HEK293 (cell line): Measurements from ENCODE around the gene DBNL.

Experiments used
- GFI1B ChIP-seq: fragments of 450-650 bp; formaldehyde crosslinking; IDR thresholded peaks from 2 replicates; pipeline ENCODE4 v1.5.1; 2016; ENCODE audit warnings: missing biosample characterization, missing genetic modification characterization
- INSM2 ChIP-seq: fragments of 450-650 bp; formaldehyde crosslinking; IDR thresholded peaks from 2 replicates; pipeline ENCODE4 v1.5.1; 2016; ENCODE audit warnings: missing biosample characterization, missing genetic modification characterization
- KLF1 ChIP-seq: fragments of 450-650 bp; formaldehyde crosslinking; IDR thresholded peaks from 2 replicates; pipeline ENCODE4 v1.5.1; 2016; ENCODE audit warnings: missing biosample characterization, missing genetic modification characterization
- KLF7 ChIP-seq: fragments of 450-650 bp; formaldehyde crosslinking; IDR thresholded peaks from 2 replicates; pipeline ENCODE4 v1.5.1; 2016; ENCODE audit warnings: missing biosample characterization, missing genetic modification characterization, borderline replicate concordance
- SETDB1 ChIP-seq: IDR thresholded peaks from one replicate; pipeline ENCODE4 v1.6.1; 2017; ENCODE audit warnings: mild to moderate bottlenecking, low read length, moderate library complexity, mixed read lengths; ENCODE audit not compliant: insufficient read length
- SP2 ChIP-seq: fragments of 450-650 bp; formaldehyde crosslinking; IDR thresholded peaks from 2 replicates; pipeline ENCODE4 v1.5.1; 2016; ENCODE audit warnings: missing biosample characterization, missing genetic modification characterization
- SP7 ChIP-seq: fragments of 450-650 bp; formaldehyde crosslinking; IDR thresholded peaks from 2 replicates; pipeline ENCODE4 v1.5.1; 2016; ENCODE audit warnings: missing biosample characterization, missing genetic modification characterization
- ZBTB1 ChIP-seq: fragments of 450-650 bp; formaldehyde crosslinking; IDR thresholded peaks from 2 replicates; pipeline ENCODE4 v1.5.1; 2016; ENCODE audit warnings: missing biosample characterization, missing genetic modification characterization
- ZBTB21 ChIP-seq: fragments of 450-650 bp; formaldehyde crosslinking; IDR thresholded peaks from 2 replicates; pipeline ENCODE4 v1.5.1; 2017; ENCODE audit warnings: missing biosample characterization, missing genetic modification characterization
- ZBTB44 ChIP-seq: fragments of 450-650 bp; IDR thresholded peaks from 2 replicates; pipeline ENCODE4 v1.5.1; 2018; ENCODE audit warnings: missing biosample characterization, mild to moderate bottlenecking, missing genetic modification characterization
- ZFHX2 ChIP-seq: fragments of 450-650 bp; formaldehyde crosslinking; conservative IDR thresholded peaks from 2 replicates; pipeline ENCODE4 v1.5.1; 2016; ENCODE audit warnings: missing biosample characterization, missing genetic modification characterization
- ZFP3 ChIP-seq: fragments of 450-650 bp; formaldehyde crosslinking; IDR thresholded peaks from 2 replicates; pipeline ENCODE4 v1.5.1; 2016; ENCODE audit warnings: low read depth, missing biosample characterization, missing genetic modification characterization
- ZNF146 ChIP-seq: fragments of 450-650 bp; formaldehyde crosslinking; IDR thresholded peaks from 2 replicates; pipeline ENCODE4 v1.5.1; 2016; ENCODE audit warnings: missing biosample characterization, missing genetic modification characterization
- ZNF16 ChIP-seq: fragments of 450-650 bp; formaldehyde crosslinking; IDR thresholded peaks from 2 replicates; pipeline ENCODE4 v1.5.1; 2016; ENCODE audit warnings: low read depth, missing biosample characterization, missing genetic modification characterization
- ZNF18 ChIP-seq: fragments of 450-650 bp; formaldehyde crosslinking; IDR thresholded peaks from 2 replicates; pipeline ENCODE4 v1.5.1; 2016; ENCODE audit warnings: missing biosample characterization, missing genetic modification characterization
- ZNF2 ChIP-seq: fragments of 450-650 bp; formaldehyde crosslinking; IDR thresholded peaks from 2 replicates; pipeline ENCODE4 v1.5.1; 2016; ENCODE audit warnings: missing biosample characterization, missing genetic modification characterization
- ZNF37A ChIP-seq: fragments of 450-650 bp; IDR thresholded peaks from 2 replicates; pipeline ENCODE4 v1.5.1; 2018; ENCODE audit warnings: missing biosample characterization, missing genetic modification characterization
- ZNF394 ChIP-seq: fragments of 450-650 bp; formaldehyde crosslinking; IDR thresholded peaks from 2 replicates; pipeline ENCODE4 v1.5.1; 2016; ENCODE audit warnings: missing biosample characterization, missing genetic modification characterization, mild to moderate bottlenecking, moderate library complexity, borderline replicate concordance
- ZNF426 ChIP-seq: fragments of 450-650 bp; formaldehyde crosslinking; IDR thresholded peaks from 2 replicates; pipeline ENCODE4 v1.5.1; 2017; ENCODE audit warnings: missing biosample characterization, missing genetic modification characterization, mild to moderate bottlenecking, inconsistent platforms, moderate library complexity
- ZNF488 ChIP-seq: fragments of 450-650 bp; formaldehyde crosslinking; IDR thresholded peaks from 2 replicates; pipeline ENCODE4 v1.5.1; 2016; ENCODE audit warnings: missing biosample characterization, missing genetic modification characterization
- ZNF510 ChIP-seq: fragments of 450-650 bp; formaldehyde crosslinking; IDR thresholded peaks from 2 replicates; pipeline ENCODE4 v1.5.1; 2018; ENCODE audit warnings: mild to moderate bottlenecking, missing genetic modification characterization, missing biosample characterization; ENCODE audit not compliant: insufficient replicate concordance
- ZNF580 ChIP-seq: fragments of 450-650 bp; formaldehyde crosslinking; IDR thresholded peaks from 2 replicates; pipeline ENCODE4 v1.5.1; 2016; ENCODE audit warnings: missing biosample characterization, missing genetic modification characterization
- ZNF654 ChIP-seq: fragments of 450-650 bp; formaldehyde crosslinking; IDR thresholded peaks from 2 replicates; pipeline ENCODE4 v1.5.1; 2016; ENCODE audit warnings: low read depth, missing biosample characterization, missing genetic modification characterization
- ZNF707 ChIP-seq: fragments of 450-650 bp; formaldehyde crosslinking; IDR thresholded peaks from 2 replicates; pipeline ENCODE4 v1.5.1; 2016; ENCODE audit warnings: missing biosample characterization, missing genetic modification characterization
- ZNF776 ChIP-seq: fragments of 450-650 bp; formaldehyde crosslinking; IDR thresholded peaks from 2 replicates; pipeline ENCODE4 v1.5.0; 2017; ENCODE audit warnings: missing biosample characterization, missing genetic modification characterization, borderline replicate concordance
- ZSCAN4 ChIP-seq: fragments of 450-650 bp; formaldehyde crosslinking; IDR thresholded peaks from 2 replicates; pipeline ENCODE4 v1.5.1; 2017; ENCODE audit warnings: missing biosample characterization, missing genetic modification characterization
- ZSCAN5A ChIP-seq: fragments of 450-650 bp; formaldehyde crosslinking; IDR thresholded peaks from 2 replicates; pipeline ENCODE4 v1.5.1; 2016; ENCODE audit warnings: missing biosample characterization, missing genetic modification characterization

The DBNL gene

GRCh38 chr7:44082541-44083207 is 38.2 kb downstream of the DBNL start (continued):
- TF ChIP-seq ZNF654 (tag by site-specific recombination) (no peak), ZNF510 (tag by site-specific recombination) (no peak), ZNF707 (tag by site-specific recombination) (no peak), SP2 (tag by site-specific recombination) (peak; percentile 88), ZNF776 (tag by site-specific recombination) (no peak), SETDB1 (no peak), ZFHX2 (peak; percentile 38), ZSCAN4 (tag by site-specific recombination) (no peak), ZBTB21 (tag by site-specific recombination) (no peak), SP7 (tag by site-specific recombination) (peak; percentile 34; the same call in 1 of the 2 replicates), ZNF488 (tag by site-specific recombination) (no peak), ZNF394 (tag by site-specific recombination) (no peak), KLF1 (tag by site-specific recombination) (peak; percentile 63), ZNF16 (no peak), ZNF580 (0 out of 2 replicates have a peak, but pooled peaks have one; percentile 30), ZFP3 (tag by site-specific recombination) (no peak), ZBTB1 (0 out of 2 replicates have a peak, but pooled peaks have one; percentile 38), ZNF426 (no peak), GFI1B (tag by site-specific recombination) (no peak), ZNF37A (tag by site-specific recombination) (no peak), ZNF146 (tag by site-specific recombination) (no peak), KLF7 (tag by site-specific recombination) (peak; percentile 64; the same call in 1 of the 2 replicates), INSM2 (tag by site-specific recombination) (peak; percentile 38; the same call in 1 of the 2 replicates), ZSCAN5A (tag by site-specific recombination) (no peak), ZBTB44 (no peak), ZNF2 (tag by site-specific recombination) (no peak), ZNF18 (no peak)
